ENCODE results near the gene ZBTB20.

GRCh38 chr3:115007966-115008365 lies 139.1 kb downstream of the ZBTB20 start:
- TF ChIP-seq EP300 (IDR thresholded peaks at IDR 0.05): no peak
- TF ChIP-seq CTCF (IDR thresholded peaks at IDR 0.05): no peak
- no peak for TF ChIP-seq POLR2A (IDR thresholded peaks at IDR 0.05)
